Common myeloid progenitor, CD34-positive (primary cell): ENCODE measurements around the gene TFDP2.

Experiments used
- CTCF ChIA-PET: fragments of 350-600 bp; sonication (Branson Sonifier 250); formaldehyde crosslinking; loops from one replicate; lab custom pipeline; 2021; ENCODE audit warnings: antibody characterized with exemption; lab: Charles Lee
- POLR2A ChIA-PET: fragments of 350-600 bp; sonication (Branson Sonifier 250); formaldehyde crosslinking; loops from one replicate; lab custom pipeline; 2021; ENCODE audit warnings: antibody characterized with exemption; lab: Charles Lee
- DNase-seq, 3 donors: peaks; one replicate each; pipeline versions ENCODE4 v3.0.0 to v3.0.0-alpha.2; 2013
- H3K27ac ChIP-seq, 2 experiments: 1 replicate in 1 of 2; 2 replicates in 1 of 2; pipeline ENCODE4 v1.7.0; 2013; ENCODE audit warnings: inconsistent platforms in 2 of 2, low read length in 2 of 2, mild to moderate bottlenecking in 2 of 2, low read depth in 1 of 2, moderate library complexity in 1 of 2; ENCODE audit not compliant: severe bottlenecking in 2 of 2, insufficient read depth in 1 of 2, poor library complexity in 1 of 2
- H3K27me3 ChIP-seq, 5 experiments: replicated peaks in 2 of 5; 1 replicate in 3 of 5; 2 replicates in 2 of 5; pipeline versions ENCODE4 v1.6.1 to v1.7.0; 2013; ENCODE audit warnings: low read length in 4 of 5, mild to moderate bottlenecking in 2 of 5, moderate library complexity in 2 of 5, inconsistent platforms in 1 of 5; ENCODE audit not compliant: insufficient read depth in 5 of 5, control insufficient read depth in 4 of 5
- H3K36me3 ChIP-seq, 4 experiments: 1 replicate in 2 of 4; 2 replicates in 2 of 4; pipeline versions ENCODE4 v1.6.1 to v1.7.0; 2013; ENCODE audit warnings: low read length in 3 of 4, control low read depth in 1 of 4, mild to moderate bottlenecking in 1 of 4; ENCODE audit not compliant: control insufficient read depth in 4 of 4, insufficient read depth in 4 of 4
- H3K4me1 ChIP-seq, 4 experiments: 1 replicate in 3 of 4; 2 replicates in 1 of 4; pipeline versions ENCODE4 v1.6.1 to v1.7.1; 2013; ENCODE audit warnings: low read length in 3 of 4, mild to moderate bottlenecking in 3 of 4, control low read depth in 1 of 4, inconsistent platforms in 1 of 4, moderate library complexity in 1 of 4; ENCODE audit not compliant: control insufficient read depth in 4 of 4, insufficient read depth in 4 of 4; ENCODE audit errors: control extremely low read depth in 1 of 4
- H3K4me3 ChIP-seq, 7 experiments: 1 replicate in 4 of 7; 2 replicates in 3 of 7; pipeline versions ENCODE4 v1.5.1 to v1.7.0; 2013; ENCODE audit warnings: mild to moderate bottlenecking in 7 of 7, low read length in 6 of 7, moderate library complexity in 6 of 7, inconsistent platforms in 2 of 7, low read depth in 2 of 7, control low read depth in 1 of 7; ENCODE audit not compliant: insufficient read depth in 4 of 7, control insufficient read depth in 1 of 7; ENCODE audit errors: extremely low read depth in 1 of 7
- H3K9me3 ChIP-seq, 5 experiments: 1 replicate in 4 of 5; 2 replicates in 1 of 5; pipeline versions ENCODE4 v1.6.1 to v1.7.1; 2013; ENCODE audit warnings: low read length in 4 of 5, mild to moderate bottlenecking in 2 of 5, inconsistent platforms in 1 of 5, low read depth in 1 of 5, moderate library complexity in 1 of 5; ENCODE audit not compliant: control insufficient read depth in 4 of 5, insufficient read depth in 2 of 5; ENCODE audit errors: control extremely low read depth in 1 of 5
- WGBS: methylation state at CpG from one replicate; pipeline ENCODE4 v1.1.5; 2013; ENCODE audit not compliant: insufficient coverage; 5-methylcytosine and 5-hydroxymethylcytosine counted together

The TFDP2 gene

GRCh38 chr3:141942006-141942405 is 207.3 kb downstream of the TFDP2 start:
- no peaks in the 10 kb centered on the region for H3K9me3 ChIP-seq
- no peak overlapping the region for H3K4me3 ChIP-seq
- no peak for DNase-seq
- no peak overlapping the region for H3K27ac ChIP-seq
- H3K36me3 ChIP-seq: peaks cover 0 to 13% (median 3%) of the 10 kb centered on the region in 4 experiments
- POLR2A ChIA-PET: no interaction called here
- WGBS: 92% methylated on average over 8 of the region's 8 CpGs
- H3K4me1 ChIP-seq: peaks cover 0 to 24% (median 18%) of the 10 kb centered on the region in 4 experiments
- no peaks in the 10 kb centered on the region for H3K27me3 ChIP-seq
- CTCF ChIA-PET: interaction anchor here (2.0 kb wide), 1 partner anchor 28 kb away, joined by 8 read pairs; no protein-coding TSS in a partner anchor

GRCh38 chr3:141941093-141941492 is 208.3 kb downstream of the TFDP2 start:
- POLR2A ChIA-PET: interaction anchor here (1.2 kb wide), 1 partner anchor 306 kb away, joined by 4 read pairs; no protein-coding TSS in a partner anchor
- H3K9me3 ChIP-seq: no peaks in the 10 kb centered on the region
- no peaks in the 10 kb centered on the region for H3K27me3 ChIP-seq
- H3K4me1 ChIP-seq: peaks cover 0 to 24% (median 18%) of the 10 kb centered on the region in 4 experiments
- H3K36me3 ChIP-seq: peaks cover 0 to 9% (median 2%) of the 10 kb centered on the region in 4 experiments
- WGBS: 3% methylated on average over 8 of the region's 8 CpGs
- peak; percentile 65 to 90 (median 87) for DNase-seq
- H3K27ac ChIP-seq: peak overlapping the region in 1 of 2 experiments; percentile 10
- H3K4me3 ChIP-seq: peak overlapping the region in 3 of 7 experiments; percentile 37 to 57 (median 43)
- CTCF ChIA-PET: interaction anchor here (0.8 to 2.0 kb wide), 8 partner anchors 10 to 202 kb away, joined by 3 to 8 read pairs (median 4); no protein-coding TSS in a partner anchor

DNA sequence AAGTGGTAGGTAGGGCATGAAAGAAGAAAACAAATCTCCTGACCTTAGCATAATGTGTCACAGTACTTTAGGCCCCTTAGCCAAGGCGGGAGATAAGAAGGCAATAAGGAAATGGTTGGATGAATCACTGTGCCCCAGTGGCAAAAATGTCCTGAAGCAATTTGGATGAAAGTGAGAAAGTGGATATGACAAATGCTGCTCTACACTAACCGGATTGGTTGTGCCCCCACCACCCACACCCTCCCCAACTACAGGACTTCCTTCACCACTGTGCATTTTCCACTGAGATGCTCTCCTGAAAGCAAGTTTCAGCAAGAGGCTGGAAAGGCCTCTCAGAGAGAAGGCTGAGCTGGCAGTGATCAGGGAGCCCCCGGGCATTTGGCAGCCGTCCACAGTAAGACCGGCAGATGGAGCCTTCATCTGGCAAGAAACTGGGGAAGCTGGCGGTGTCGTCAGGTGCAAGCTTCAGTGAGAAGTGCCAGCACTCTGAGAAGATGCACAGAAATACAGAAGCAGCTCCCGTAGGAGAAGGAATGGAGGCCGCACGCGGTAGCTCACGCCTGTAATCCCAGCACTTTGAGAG is 209.1 kb downstream of the TFDP2 start:
- H3K27me3 ChIP-seq: no peaks in the 10 kb centered on the region
- POLR2A ChIA-PET: interaction anchor here (1.2 kb wide), 1 partner anchor 305 kb away, joined by 4 read pairs; no protein-coding TSS in a partner anchor
- DNase-seq: peak; percentile 53 to 82 (median 79)
- no peak overlapping the region for H3K27ac ChIP-seq
- H3K4me3 ChIP-seq: no peak overlapping the region
- no peaks in the 10 kb centered on the region for H3K9me3 ChIP-seq
- peaks cover 0 to 1% (median 0%) of the 10 kb centered on the region in 4 experiments for H3K36me3 ChIP-seq
- CTCF ChIA-PET: interaction anchor here (0.8 to 2.0 kb wide), 8 partner anchors 9 to 201 kb away, joined by 3 to 8 read pairs (median 4); no protein-coding TSS in a partner anchor
- H3K4me1 ChIP-seq: peaks cover 0 to 24% (median 18%) of the 10 kb centered on the region in 4 experiments
- 44% methylated on average over 10 of the region's 12 CpGs for WGBS

DNA sequence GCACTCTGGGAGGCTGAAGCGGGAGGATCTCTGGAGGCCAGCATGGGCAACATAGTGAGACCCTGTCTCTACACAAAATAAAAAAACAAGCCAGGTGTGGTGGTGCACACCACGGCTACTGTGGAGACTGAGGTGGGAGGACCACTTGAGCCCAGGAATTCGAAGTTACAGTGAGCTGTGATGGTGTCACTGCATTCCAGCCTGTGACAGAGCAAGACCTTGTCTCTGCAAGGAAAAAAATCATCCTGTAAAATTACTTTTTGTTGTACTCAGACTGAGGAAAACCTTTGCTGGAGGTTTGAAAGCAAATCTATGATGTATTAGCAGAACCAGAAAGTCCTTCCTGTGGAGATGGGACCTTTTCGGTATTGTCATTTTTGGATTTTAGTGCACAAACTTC is 209.6 kb downstream of the TFDP2 start:
- no peak overlapping the region for H3K27ac ChIP-seq
- 100% methylated on average over 3 of the region's 4 CpGs for WGBS
- ChIA-PET POLR2A (no interaction called here), CTCF (interaction anchor here (1.2 to 1.6 kb wide), 6 partner anchors 9 to 201 kb away, joined by 3 to 6 read pairs (median 4); no protein-coding TSS in a partner anchor)
- no peaks in the 10 kb centered on the region for H3K36me3 ChIP-seq
- H3K4me1 ChIP-seq: peaks cover 0 to 24% (median 18%) of the 10 kb centered on the region in 4 experiments
- H3K4me3 ChIP-seq: no peak overlapping the region
- no peaks in the 10 kb centered on the region for H3K27me3 ChIP-seq
- no peak for DNase-seq
- H3K9me3 ChIP-seq: no peaks in the 10 kb centered on the region

DNA sequence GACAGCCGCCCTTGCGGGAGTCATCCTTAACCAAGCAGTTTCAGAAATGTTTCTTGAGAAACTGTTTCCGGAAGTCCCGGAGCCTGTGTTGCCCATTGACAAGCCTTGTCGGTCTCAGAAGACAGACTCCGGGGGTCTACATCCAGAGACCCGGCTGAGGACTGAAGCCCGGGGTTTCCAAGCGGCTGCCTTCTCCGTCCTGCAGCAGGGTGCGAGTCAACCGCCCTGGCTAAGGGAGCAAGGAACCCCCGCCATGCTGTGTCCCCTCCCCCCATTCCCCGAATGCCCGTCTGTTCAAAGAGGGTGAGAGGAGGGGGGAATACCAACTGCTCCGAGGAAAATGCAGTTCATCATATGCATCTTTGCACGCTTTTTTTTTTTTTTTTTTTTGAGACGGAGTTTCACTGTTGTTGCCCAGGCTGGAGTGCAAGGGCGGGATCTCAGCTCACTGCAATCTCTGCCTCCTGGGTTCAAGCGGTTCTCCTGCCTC is 211.3 kb downstream of the TFDP2 start:
- WGBS: over 99% methylated on average over 18 of the region's 20 CpGs
- POLR2A ChIA-PET: no interaction called here

DNA sequence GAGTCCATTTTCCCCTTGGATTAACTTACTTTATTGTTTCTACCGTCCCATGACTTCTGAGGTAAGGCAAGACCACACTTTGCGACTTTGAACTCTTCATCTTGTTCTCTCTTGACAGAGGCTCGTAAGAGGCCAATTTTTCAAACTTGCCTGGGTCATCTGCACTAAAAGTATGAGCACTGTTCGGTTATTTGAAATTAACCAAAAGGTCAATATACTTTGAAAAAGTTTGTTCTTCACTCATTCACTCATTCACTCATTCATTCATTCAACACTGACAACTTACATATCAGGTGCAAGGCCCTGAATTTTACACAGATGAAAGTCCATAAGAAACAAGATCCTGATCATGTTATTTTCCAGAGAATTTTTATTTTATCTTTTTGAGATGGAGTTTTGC is 215.0 kb downstream of the TFDP2 start:
- no peak overlapping the region for H3K27ac ChIP-seq
- 97% methylated on average over 4 of the region's 4 CpGs for WGBS
- peaks cover 0 to 3% (median 0%) of the 10 kb centered on the region in 4 experiments for H3K36me3 ChIP-seq
- DNase-seq: no peak
- H3K4me3 ChIP-seq: no peak overlapping the region
- ChIA-PET CTCF (interaction anchor here (1.3 to 1.9 kb wide), 3 partner anchors 11 to 21 kb away, joined by 4 to 5 read pairs (median 4); no protein-coding TSS in a partner anchor), POLR2A (interaction anchor here (0.5 kb wide), 1 partner anchor 500 kb away, joined by 6 read pairs; no protein-coding TSS in a partner anchor)
- no peaks in the 10 kb centered on the region for H3K9me3 ChIP-seq
- H3K27me3 ChIP-seq: no peaks in the 10 kb centered on the region
- H3K4me1 ChIP-seq: peaks cover 0 to 8% (median 7%) of the 10 kb centered on the region in 4 experiments

More for the DNA sequence above, 211.3 kb downstream of the TFDP2 start:
- peaks cover 0 to 33% (median 25%) of the 10 kb centered on the region in 4 experiments for H3K4me1 ChIP-seq
- H3K27me3 ChIP-seq: no peaks in the 10 kb centered on the region
- no peak overlapping the region for H3K4me3 ChIP-seq
- no peaks in the 10 kb centered on the region for H3K9me3 ChIP-seq
- DNase-seq: no peak
- CTCF ChIA-PET: no interaction called here
- H3K27ac ChIP-seq: no peak overlapping the region
- no peaks in the 10 kb centered on the region for H3K36me3 ChIP-seq
